GM06990 (cell line): ENCODE results near the gene NCMAP.
"Not testable (repeated sequence)": the region's sequence is repeated elsewhere in the genome, so short reads cannot be mapped to it uniquely, and the experiment has no call there.

Experiments used
- DNase-seq: peaks from one replicate; pipeline ENCODE4 v3.0.0-alpha.2; 2011; ENCODE audit not compliant: insufficient read length; ENCODE audit errors: extremely low read depth
- H3K27me3 ChIP-seq: replicated peaks from 2 replicates; pipeline ENCODE4 v1.6.0; 2011; ENCODE audit warnings: low read length; ENCODE audit not compliant: control insufficient read depth, insufficient read depth
- H3K36me3 ChIP-seq: 2 replicates; pipeline ENCODE4 v1.5.1; 2011; ENCODE audit warnings: low read length; ENCODE audit not compliant: control insufficient read depth, insufficient read depth
- H3K4me3 ChIP-seq: replicated peaks from 2 replicates; pipeline ENCODE4 v1.5.1; 2011; ENCODE audit warnings: low read depth, mild to moderate bottlenecking, control low read depth, low read length
- TF ChIP-seq, protein P1 (sequence below): IDR thresholded peaks from 2 replicates; pipeline ENCODE4 v1.5.1; 2011; ENCODE audit warnings: low read length, control low read depth, mild to moderate bottlenecking, inconsistent platforms; ENCODE audit not compliant: insufficient read depth, poor library complexity, severe bottlenecking

Gene NCMAP

DNA sequence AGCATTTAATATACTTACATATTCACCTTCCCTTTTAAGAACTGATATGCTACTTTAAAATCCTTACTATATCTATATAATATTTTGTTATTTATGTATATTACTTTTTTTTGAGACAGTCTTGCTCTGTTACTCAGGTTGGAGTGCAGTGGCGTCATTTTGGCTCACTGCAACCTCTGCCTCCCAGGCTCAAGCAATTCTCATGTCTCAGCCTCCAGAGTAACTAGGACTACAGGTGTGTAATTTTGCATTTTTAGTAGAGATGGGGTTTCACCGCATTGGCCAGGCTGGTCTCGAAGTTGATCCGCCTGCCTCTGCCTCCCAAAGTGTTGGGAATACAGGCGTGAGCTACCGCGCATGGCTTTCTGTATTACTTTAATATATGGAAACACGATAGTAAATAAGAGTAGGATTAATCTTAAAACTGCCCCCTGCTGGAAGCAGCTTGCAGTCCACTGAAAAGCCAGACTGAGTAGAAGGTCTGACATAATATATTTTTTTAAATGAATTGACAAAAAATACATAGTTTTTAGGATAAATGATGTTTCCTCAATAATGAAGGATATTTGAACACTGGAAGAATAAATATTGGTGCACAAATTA is 28.8 kb upstream of the NCMAP start:
- H3K27me3 ChIP-seq, result no peaks in the 10 kb centered on the region; the same call in 1 of the 2 replicates
- no peak for DNase-seq
- TF ChIP-seq, protein P1, sequence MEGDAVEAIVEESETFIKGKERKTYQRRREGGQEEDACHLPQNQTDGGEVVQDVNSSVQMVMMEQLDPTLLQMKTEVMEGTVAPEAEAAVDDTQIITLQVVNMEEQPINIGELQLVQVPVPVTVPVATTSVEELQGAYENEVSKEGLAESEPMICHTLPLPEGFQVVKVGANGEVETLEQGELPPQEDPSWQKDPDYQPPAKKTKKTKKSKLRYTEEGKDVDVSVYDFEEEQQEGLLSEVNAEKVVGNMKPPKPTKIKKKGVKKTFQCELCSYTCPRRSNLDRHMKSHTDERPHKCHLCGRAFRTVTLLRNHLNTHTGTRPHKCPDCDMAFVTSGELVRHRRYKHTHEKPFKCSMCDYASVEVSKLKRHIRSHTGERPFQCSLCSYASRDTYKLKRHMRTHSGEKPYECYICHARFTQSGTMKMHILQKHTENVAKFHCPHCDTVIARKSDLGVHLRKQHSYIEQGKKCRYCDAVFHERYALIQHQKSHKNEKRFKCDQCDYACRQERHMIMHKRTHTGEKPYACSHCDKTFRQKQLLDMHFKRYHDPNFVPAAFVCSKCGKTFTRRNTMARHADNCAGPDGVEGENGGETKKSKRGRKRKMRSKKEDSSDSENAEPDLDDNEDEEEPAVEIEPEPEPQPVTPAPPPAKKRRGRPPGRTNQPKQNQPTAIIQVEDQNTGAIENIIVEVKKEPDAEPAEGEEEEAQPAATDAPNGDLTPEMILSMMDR, result peak; percentile 65
- no peaks in the 10 kb centered on the region for H3K36me3 ChIP-seq
- H3K4me3 ChIP-seq, result no peak overlapping the region

DNA sequence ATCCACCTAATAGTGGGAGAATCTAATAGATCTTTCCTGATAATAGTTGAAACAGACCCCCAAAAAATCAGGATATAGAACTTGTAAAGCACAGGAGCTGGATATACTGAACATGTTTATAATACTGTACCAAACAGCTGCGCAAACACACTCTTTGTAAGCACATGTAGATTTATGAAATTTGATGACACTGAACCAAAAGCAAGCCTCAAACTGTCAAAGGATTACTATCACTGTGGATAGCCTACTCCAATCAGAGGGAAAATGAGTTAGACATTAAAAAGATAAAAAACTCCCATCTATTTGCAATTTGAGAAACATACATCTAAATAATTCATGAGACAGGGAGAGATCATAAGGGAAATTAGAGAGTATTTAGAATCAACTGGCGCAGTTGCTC is 27.1 kb upstream of the NCMAP start:
- no peak for DNase-seq
- Histone ChIP-seq H3K27me3 (no peaks in the 10 kb centered on the region; the same call in 1 of the 2 replicates), H3K4me3 (no peak overlapping the region), H3K36me3 (no peaks in the 10 kb centered on the region)
- TF ChIP-seq, protein P1, result no peak

- H3K36me3 ChIP-seq, H3K27me3 ChIP-seq, DNase-seq, H3K4me3 ChIP-seq: not testable (repeated sequence)
Measured at GRCh38 chr1:24529292-24529691, 26.6 kb upstream of the NCMAP start.

GRCh38 chr1:24535021-24535424 is 20.9 kb upstream of the NCMAP start:
- Histone ChIP-seq H3K4me3 (peak overlapping the region; percentile 59), H3K36me3 (no peaks in the 10 kb centered on the region), H3K27me3 (no peaks in the 10 kb centered on the region)
- TF ChIP-seq, protein P1, result no peak
- peak; percentile 64 for DNase-seq

- TF ChIP-seq, protein P1, result no peak
- Histone ChIP-seq H3K27me3 (no peaks in the 10 kb centered on the region; the same call in 1 of the 2 replicates), H3K4me3 (no peak overlapping the region), H3K36me3 (no peaks in the 10 kb centered on the region)
- DNase-seq, result no peak
Measured at GRCh38 chr1:24535778-24536177, 20.1 kb upstream of the NCMAP start.

GRCh38 chr1:24536391-24536840 is 19.5 kb upstream of the NCMAP start:
- no peak overlapping the region for H3K4me3 ChIP-seq
- TF ChIP-seq, protein P1, result no peak
- no peaks in the 10 kb centered on the region; the same call in 1 of the 2 replicates for H3K27me3 ChIP-seq
- DNase-seq, result peak; percentile 52
- H3K36me3 ChIP-seq, result no peaks in the 10 kb centered on the region
